T-helper 2 cell treated with Interferon-gamma antibody and Interleukin-4, amounts not matched to agents 100 ng/mL and 5 ng/mL, for 36 hours (primary cell): Measurements from ENCODE around the gene AOC1. TPM values are rescaled to one million over a fixed set of nuclear protein-coding genes. Genes with fewer than 3 reads are reported as not detected.
"Not testable (repeated sequence)": the region's sequence is repeated elsewhere in the genome, so short reads cannot be mapped to it uniquely, and the experiment has no call there.

Experiments used
- intact Hi-C: fragments of 100-400 bp; cut with micrococcal nuclease; formaldehyde crosslinking; loops from one replicate; pipeline ENCODE4 v1.15.1; 2023
- total RNA-seq: library from RNA; stranded (reverse); gene quantifications from 2 replicates; pipeline ENCODE4 v1.2.3, GENCODE V29; 2022

AOC1 gene
- total RNA-seq, 1 donor from 2014 or later, result not detected

DNA sequence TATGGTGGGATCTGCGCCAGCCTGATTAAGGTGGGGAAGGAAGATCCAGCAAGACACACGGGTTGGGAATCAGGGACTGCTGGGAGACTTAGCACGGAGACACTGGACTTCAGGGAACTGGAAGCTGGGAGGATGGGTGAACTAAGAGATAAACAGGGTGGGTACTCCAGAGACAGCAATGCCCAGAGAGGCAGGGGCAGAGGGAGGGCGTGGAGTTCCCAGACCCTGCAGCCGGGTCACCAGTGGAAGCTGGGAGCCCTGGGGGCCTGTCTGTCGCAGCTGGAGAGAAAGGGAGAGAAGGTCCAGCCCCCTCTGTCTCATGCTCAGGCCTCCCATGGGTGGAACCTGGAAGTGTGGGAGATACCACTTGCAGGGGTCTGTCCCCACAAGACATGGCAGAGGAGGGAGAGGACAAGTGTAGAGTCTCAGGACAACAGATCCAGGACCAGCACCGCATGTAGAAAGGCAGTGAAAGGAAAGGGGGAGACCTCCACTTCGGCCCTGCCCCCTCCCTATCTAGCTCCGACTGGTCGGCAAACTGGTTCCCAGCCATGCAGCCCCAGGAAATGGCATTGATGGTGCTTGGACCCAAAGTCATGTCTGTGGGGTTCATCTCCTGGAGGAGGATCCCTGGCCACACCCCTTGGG is 44.4 kb downstream of the AOC1 start:
- intact Hi-C loops, result no loop called here

DNA sequence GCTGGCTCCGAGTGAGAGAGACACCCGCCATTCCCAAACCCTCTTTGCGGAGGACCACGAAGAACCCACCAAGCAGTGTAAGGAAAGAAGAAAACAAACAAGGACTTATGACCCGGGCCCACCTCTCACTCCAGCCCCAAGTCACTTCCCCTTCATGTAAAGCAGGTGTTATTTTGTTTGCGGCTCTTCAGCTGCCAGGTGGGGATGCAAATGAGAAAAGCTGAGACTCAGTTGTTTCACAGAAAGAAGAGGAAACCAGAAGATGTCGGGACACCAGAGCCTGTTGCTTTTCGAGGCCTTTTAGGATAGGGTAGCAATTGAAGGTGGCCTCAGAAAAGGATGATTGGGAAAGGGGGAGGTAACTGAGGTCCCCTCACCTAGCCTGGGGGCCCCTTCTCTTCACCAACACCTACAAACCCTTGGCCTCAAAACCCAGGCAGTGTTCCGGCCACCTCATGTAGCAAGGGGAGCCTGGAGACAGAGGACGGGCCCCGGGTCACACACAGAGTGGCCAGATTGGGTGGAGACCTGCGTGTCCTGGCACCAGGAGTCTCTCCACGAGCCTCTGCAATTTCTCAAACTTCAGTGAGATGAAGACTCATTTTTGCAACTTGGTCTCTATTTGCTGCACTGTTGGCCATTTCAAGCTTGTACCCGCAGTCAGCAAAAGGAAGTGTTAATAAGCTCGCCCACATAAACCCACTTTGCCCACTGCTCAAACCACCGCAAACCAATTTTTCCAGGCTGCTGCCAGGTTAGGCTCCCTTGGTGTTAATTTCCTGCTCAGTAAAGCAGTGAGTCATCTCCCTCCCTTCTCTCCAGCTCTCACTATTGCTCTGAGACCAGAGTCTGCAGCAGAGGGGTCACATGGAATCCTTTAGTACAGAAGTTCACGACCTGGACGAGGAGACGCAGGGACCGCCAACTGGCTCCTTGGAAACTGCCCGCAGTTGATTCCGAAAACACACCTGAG is 45.5 kb downstream of the AOC1 start:
- intact Hi-C loops, result loop anchor here (1.0 kb wide), 2 partner anchors 91 to 214 kb away; no protein-coding TSS in a partner anchor

DNA sequence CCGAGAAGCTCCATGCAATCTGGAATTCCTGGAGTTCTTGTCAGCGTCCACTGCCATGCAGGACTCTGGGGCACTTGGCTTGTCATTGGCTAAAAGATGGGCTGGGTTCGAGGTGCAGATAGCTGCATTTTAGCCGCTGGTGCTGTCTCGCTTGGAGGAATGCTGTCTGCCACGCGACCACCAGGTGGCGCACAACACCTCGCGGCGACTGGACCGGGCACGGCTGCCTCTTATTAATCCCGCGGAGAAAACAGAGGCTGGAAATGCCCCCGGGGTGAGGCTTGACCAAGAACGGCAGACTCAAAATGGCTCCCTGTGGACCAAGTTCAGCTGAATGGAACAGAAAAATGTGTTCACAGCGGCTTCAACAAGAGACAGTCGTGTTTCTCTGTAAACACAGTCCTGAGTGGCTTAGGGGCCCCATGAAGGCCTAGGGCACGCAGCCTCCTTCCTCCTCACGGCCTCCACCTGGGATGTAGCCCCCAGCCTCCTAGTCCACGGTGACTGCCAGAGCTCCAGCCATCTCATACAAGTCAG is 46.2 kb downstream of the AOC1 start:
- intact Hi-C loops, result loop anchor here (1.0 kb wide), 2 partner anchors 90 to 213 kb away; no protein-coding TSS in a partner anchor

DNA sequence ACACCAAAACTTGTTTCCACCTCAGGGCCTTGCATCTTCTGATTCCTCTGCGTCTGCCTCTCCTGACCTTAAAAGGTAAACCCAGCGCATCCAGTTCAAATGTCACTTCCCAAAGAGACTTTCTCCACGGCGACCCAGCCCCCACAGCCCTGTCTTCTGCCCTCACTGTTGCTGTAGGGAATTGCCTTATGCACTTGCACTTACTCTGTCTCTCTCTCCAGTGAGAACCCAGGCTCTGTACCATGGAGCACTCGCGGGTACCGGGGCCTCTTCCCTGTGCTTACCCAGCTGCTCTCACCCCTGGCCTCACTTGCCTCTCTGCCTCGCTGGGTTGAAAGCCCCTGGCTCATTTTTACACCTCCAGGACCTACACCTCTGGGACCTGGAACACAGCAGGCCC is 48.4 kb downstream of the AOC1 start:
- intact Hi-C loops, result loop anchor here (1.0 kb wide), 1 partner anchor 206 kb away; no protein-coding TSS in a partner anchor

DNA sequence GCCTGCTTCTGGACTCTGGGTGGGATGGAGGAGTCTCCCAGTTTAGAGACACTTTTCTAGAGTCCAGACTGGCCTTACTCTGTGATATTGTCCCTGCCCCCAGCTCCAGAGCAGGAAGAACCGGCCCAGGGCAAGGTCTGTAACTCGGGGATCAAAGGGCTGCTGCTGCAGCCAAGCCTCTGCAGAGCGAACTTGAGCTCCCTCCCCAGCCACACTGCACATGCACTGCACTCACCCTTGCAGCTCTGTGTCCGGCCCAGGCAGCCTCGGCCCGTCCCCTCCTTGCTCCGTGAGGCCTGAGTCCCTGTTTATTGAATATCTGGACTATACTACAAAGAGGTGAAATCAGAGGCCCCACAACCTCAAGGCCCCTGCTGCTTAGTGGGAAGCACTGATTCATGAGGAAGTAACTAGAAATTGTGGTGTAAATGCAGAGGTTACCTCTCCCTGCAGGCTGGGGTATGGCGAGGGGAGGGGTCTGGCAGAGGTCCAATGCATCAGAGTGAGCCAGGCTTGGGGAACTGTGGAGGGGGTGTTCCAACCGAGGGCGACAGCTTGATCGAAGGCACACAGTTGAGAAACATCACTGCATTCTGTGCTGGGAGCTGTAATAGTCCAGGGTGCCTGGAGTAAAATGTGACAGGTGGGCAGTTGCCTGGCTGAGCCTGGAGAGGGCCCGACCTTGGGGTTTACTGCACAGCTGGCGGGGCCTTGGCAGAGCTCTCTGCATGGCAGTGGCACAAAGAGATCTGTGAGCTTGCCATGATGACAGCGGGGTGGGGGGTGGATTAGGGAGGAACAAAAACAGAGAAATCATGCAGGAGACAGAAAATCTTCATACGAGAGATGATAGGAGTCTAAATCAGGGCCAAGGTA is 49.1 kb downstream of the AOC1 start:
- intact Hi-C loops, result no loop called here

DNA sequence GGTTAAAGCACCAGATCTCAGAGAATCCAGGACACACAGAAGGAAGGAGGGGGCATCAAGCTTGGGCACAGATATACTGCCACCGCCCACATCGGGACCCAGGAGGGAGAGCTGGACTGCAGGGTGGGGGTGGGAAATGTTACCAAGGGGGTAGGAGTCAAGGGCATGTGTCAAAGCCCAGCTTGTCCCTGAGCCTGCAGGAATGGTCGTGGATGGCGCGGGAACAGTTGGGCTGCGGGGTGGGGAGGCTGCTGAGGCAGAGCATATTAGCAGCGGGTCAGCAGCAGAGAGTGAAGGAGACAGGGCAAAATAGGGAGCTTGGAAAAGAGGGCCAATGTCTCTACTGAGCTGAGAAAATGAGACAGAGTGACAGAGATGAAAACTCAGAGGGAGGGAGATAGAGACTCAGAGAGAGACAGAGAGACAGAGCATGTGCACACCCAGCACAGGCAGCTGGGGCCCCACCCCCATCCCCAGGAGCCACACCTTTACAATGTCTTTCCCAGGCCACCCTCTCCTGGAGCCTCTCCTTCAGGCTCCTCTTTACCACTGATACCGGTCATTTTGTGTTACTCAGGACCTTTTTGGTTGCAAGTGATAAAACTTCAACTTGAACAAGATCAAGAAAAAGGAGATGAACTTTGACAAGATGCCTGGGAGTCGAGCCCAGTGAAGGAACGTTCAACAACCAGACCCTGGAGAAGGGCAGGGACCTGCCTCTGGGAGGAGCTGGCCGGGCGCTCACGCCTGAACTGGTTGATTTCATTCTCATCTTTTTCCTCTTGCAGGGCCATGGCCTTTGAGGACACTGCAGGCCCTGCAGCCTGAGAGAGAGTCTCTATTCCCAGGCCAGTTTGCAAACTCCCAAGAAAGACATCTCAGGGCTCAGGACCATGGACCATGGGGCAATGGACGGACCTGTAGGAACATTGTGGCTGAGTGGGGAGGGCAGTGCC is 50.0 kb downstream of the AOC1 start:
- intact Hi-C loops, result no loop called here

DNA sequence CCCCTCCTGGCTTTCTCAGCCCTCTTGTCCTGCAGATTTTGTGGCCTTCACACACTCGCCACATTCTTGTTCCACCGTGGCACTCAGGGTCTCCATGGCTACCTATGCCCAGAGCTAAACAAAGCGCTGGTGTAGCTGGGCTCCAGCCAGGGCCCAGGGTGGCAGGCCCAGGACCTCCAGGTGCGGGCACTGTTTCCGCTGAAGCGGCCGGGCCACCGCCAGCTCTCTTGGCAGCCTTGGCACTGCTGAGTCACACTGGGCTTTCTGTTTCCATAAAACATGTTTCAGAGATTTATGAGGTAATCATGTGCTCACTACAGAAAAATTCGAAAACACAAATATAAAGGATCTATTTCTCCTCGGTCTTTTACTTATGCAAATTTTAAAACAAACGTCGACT is 51.3 kb downstream of the AOC1 start:
- intact Hi-C loops, result no loop called here

DNA sequence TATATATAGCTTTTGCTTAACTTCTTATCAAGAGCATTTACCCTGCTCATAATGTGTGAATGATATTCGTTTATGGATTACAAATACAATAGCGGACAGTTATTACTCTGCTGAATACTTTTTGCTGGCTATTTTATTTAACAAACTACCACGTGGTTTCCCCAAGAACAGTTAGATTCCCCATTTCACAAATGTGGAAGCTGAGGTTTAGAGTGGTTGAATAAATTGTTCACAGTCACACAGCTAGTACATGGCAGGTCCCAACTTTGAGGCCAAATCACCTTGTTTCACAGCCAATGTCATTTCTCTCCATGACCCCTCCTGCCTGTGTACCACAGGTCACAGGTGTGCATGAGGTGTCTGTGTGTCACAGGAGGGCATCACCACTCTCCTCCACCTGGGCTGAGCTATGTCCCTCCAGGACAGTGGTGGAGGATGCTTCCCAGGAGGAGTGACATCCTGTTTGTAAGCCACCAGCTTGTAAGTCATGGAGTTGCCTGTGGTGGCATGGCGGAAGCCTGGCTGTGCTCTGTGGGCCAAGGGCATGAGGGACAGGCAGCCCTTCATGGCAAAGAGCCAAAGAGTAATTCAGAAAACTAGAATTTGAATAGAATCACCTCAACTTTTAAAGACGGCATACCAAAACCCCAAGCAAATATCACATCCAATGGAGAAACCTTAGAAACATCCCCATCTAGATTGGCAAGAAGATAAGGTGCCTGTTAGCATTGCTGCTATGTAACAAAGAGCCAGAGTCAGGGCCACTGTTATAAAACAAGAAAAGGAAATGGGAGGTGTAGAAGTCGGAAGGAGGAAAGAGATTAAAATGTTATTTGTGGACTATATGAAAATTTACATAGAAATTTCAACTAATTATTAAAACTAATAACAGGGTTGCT is 51.9 kb downstream of the AOC1 start:
- intact Hi-C loops, result no loop called here

DNA sequence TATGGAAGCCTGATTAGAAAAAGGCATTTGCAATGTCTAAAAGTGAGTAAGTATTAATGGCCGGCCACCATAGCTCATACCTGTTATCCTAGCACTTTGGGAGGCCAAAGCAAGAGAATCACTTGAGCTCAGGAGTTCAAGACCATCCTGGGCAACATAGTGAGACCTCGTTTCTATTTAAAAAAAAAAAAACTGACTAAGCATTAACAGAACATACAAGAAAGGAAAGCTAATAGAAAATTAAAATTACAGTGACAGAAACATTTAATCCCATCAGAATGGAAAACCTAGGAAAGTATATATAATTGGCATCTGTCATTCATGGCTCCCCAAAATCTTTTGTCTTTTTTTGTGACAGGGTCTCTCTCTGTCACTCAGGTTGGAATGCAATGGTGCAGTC is 55.9 kb downstream of the AOC1 start:
- intact Hi-C loops, result no loop called here

DNA sequence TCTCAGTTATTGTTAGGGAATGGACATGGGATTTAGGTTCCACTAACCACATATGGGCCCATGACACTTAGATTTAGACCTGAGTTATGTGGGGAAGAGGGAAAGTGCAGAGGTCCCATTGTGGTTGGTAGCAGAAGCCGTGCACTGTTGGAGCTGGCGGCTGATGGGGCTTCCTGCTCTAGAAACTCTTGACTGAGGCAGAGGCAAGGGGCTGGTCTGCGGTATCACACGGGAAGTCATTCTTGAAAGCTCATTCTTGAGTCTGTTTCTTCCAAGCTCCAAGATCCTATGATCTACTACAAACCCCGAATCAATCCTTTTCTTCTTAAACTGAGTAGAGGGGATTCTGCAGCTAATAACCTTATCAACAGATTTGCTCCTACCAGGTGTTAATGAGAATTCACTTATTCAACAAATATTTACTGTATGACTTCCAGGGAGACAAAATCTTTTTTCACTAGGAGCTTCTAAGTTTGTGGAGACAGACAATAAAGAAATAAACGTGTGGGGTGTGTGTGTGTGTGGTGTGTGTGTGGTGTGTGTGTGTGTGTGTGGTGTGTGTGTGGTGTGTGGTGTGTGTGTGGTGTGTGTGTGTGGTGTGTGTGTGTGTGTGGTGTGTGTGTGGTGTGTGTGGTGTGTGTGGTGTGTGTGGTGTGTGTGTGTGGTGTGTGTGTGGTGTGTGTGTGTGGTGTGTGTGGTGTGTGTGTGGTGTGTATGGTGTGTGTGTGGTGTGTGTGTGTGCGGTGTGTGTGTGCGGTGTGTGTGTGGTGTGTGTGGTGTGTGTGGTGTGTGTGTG is 57.1 kb downstream of the AOC1 start:
- intact Hi-C loops, result no loop called here

DNA sequence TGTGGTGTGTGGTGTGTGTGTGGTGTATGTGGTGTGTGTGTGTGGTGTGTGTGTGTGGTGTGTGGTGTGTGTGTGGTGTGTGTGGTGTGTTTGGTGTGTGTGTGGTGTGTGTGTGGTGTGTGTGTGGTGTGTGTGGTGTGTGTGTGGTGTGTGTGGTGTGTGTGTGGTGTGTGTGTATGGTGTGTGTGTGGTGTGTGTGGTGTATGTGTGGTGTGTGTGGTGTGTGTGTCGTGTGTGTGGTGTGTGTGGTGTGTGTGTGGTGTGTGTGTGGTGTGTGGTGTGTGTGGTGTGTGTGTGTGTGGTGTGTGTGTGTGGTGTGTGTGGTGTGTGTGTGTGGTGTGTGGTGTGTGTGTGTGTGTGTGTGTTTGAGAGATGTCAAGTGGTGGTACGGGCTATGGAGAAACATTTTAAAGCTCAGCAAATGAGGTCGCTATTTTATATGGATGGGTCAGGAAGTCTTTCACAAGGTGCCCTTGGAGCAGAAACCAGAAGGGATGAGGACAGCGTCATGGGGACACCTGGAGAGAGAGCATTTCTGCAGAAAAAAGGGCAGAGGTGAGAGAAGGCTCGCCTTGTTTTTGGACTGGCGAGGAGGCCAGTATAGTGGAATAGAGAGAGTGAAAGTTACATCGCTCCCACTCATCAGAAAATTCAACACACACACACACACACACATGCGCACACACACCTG is 58.1 kb downstream of the AOC1 start:
- intact Hi-C loops, result not testable (repeated sequence)

DNA sequence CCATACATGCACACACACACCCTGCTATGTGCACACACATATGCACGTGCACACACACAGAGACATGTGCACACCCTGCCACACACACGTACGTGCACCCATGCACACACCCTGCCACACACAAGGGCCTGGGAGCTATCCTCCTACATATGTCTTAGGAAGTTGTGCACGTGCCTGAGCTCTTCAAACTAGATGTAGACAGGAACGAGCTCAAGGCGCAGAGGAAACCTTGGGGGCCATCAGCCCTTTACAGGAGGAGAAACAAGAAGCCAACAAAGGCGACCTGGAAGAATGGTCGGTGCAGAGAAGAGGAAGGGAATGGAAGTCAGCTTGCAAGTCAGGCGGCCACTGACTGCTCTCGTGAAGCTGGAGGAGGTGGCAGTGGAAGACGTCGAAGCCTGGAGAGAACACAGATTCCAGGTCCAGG is 58.7 kb downstream of the AOC1 start:
- intact Hi-C loops, result no loop called here

Other genes starting within 250 kb of the AOC1 start
- gene GIMAP6, start 220.1 kb upstream of the AOC1 start, total RNA-seq, result 115 and 119 TPM in 2 replicates
- gene GIMAP2, start 166.8 kb upstream of the AOC1 start, total RNA-seq, result 75.9 and 79.2 TPM in 2 replicates
- 16.5 and 18.8 TPM in 2 replicates for gene GIMAP1, start 135.9 kb upstream of the AOC1 start, total RNA-seq
- gene GIMAP5, start 115.1 kb upstream of the AOC1 start, total RNA-seq, result 77.7 and 90.8 TPM in 2 replicates
- not detected in 2 replicates for gene TMEM176B, start 52.2 kb upstream of the AOC1 start, total RNA-seq
- gene TMEM176A, start 51.7 kb upstream of the AOC1 start, total RNA-seq, result not detected in 2 replicates
- 0.23 and 0.36 TPM in 2 replicates for gene KCNH2, start 125.8 kb downstream of the AOC1 start, total RNA-seq
- gene NOS3, start 138.5 kb downstream of the AOC1 start, total RNA-seq, result 17.0 and 17.4 TPM in 2 replicates
- 9.6 and 10.3 TPM in 2 replicates for gene ATG9B, start 172.0 kb downstream of the AOC1 start, total RNA-seq
- 60.9 and 61.6 TPM in 2 replicates for gene ABCB8, start 175.9 kb downstream of the AOC1 start, total RNA-seq
- gene ASIC3, start 196.0 kb downstream of the AOC1 start, total RNA-seq, result 6.0 and 6.6 TPM in 2 replicates
- gene CDK5, start 205.4 kb downstream of the AOC1 start, total RNA-seq, result 22.3 and 23.7 TPM in 2 replicates
- 111 and 119 TPM in 2 replicates for gene SLC4A2, start 207.1 kb downstream of the AOC1 start, total RNA-seq
- 80.0 and 89.3 TPM in 2 replicates for gene FASTK, start 228.3 kb downstream of the AOC1 start, total RNA-seq
- gene TMUB1, start 231.0 kb downstream of the AOC1 start, total RNA-seq, result 51.0 and 55.4 TPM in 2 replicates
- gene AGAP3, start 234.0 kb downstream of the AOC1 start, total RNA-seq, result 26.9 and 29.3 TPM in 2 replicates